ENCODE measurements around the gene IMMP2L.

- TF ChIP-seq FOXA1 (IDR thresholded peaks at IDR 0.05) (no peak), ARNT (IDR thresholded peaks at IDR 0.05) (no peak)
Observed at GRCh38 chr7:111508387-111508786, 53.9 kb downstream of the IMMP2L start.
